HAP-1 (cell line): ENCODE results near the gene SDK1.
A peak's percentile ranks its signal among the peaks of the same experiment; 100 is the strongest.

Experiments
- DNase-seq, 2 experiments: peaks; one replicate each; pipeline ENCODE4 v3.0.0-alpha.2; 2016 to 2020; ENCODE audit warnings: low spot score in 2 of 2
- H3K27me3 ChIP-seq: fragments of 250-450 bp; sonication (Bioruptor Pico); 2 replicates; pipeline ENCODE4 v1.5.1; 2020; ENCODE audit warnings: low read depth, mild to moderate bottlenecking, moderate library complexity
- H3K36me3 ChIP-seq: fragments of 250-450 bp; sonication (Bioruptor Pico); replicated peaks from 2 replicates; pipeline ENCODE4 v1.5.1; 2020; ENCODE audit warnings: mild to moderate bottlenecking
- H3K4me1 ChIP-seq: fragments of 250-450 bp; sonication (Bioruptor Pico); 2 replicates; pipeline ENCODE4 v1.5.1; 2020; ENCODE audit warnings: mild to moderate bottlenecking
- H3K4me3 ChIP-seq: fragments of 250-450 bp; sonication (Bioruptor Pico); 2 replicates; pipeline ENCODE4 v1.5.1; 2020; ENCODE audit warnings: mild to moderate bottlenecking, moderate library complexity
- H3K9me3 ChIP-seq: fragments of 250-450 bp; sonication (Bioruptor Pico); 2 replicates; pipeline ENCODE4 v1.5.1; 2020; ENCODE audit warnings: mild to moderate bottlenecking, moderate library complexity
- in situ Hi-C: fragments of 300-500 bp; cut with MboI; formaldehyde crosslinking; loops from 3 replicates; pipeline ENCODE4 v1.14.3; 2020; ENCODE audit warnings: low sequenced_read_pairs, inconsistent platforms, mixed read lengths

The SDK1 gene

GRCh38 chr7:3892686-3893085, 591.6 kb downstream of the SDK1 start:
- Histone ChIP-seq H3K9me3 (no peaks in the 10 kb centered on the region), H3K36me3 (no peaks in the 10 kb centered on the region), H3K4me3 (no peak overlapping the region), H3K4me1 (no peaks in the 10 kb centered on the region), H3K27me3 (no peaks in the 10 kb centered on the region)
- in situ Hi-C loops: no loop called here
- DNase-seq: no peak

DNA sequence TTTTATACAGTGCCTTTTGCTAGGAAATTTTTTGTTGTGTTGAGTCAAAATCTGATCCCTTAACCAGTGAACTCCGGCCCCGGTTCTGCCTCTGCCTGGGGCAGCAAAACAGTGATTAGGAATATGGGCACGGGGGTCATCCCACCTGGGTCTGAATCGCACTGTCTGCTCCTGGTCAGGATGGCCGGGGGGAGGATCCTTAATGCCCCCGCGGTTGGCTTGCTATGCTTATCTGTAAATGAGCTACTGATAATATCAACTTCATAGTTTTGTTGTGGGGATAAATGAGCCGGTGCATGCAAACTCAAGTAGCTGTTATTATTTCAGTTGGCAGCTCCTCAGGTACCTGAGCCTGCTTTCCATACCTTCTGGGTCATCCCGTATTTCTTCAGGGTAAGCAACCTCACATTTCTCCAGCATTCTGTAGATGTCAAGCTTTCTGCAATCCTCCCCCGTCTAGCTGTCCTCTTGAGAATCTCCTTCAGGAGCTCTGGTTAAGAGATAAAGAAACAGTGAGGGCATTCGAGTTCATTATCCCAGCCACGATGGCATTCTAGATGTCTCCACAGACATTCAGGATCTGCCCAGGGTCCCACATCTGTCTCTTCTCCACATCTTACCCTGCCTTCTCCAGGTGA, 592.2 kb downstream of the SDK1 start:
- Histone ChIP-seq H3K4me1 (no peaks in the 10 kb centered on the region), H3K9me3 (no peaks in the 10 kb centered on the region), H3K27me3 (no peaks in the 10 kb centered on the region), H3K36me3 (no peaks in the 10 kb centered on the region), H3K4me3 (no peak overlapping the region)
- in situ Hi-C loops: no loop called here
- no peak for DNase-seq

DNA sequence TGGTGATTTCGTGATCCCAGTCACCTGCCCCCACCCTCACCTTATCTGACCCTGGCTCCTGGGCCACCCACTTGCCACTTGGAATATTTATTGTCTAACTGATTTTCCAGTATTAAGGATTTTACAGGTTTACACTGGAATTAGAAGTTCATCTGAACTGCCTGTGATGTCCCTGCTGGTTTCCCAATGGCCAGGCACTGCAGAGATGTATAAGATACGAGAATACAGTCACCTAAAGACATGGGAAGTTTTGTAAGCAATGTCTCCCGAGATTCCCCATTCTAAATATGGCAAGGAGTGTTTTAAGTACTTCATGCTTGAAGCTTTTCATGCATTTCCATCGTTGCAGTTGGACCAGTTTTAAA, 592.7 kb downstream of the SDK1 start:
- Histone ChIP-seq H3K9me3 (no peaks in the 10 kb centered on the region), H3K4me3 (no peak overlapping the region), H3K27me3 (no peaks in the 10 kb centered on the region), H3K36me3 (no peaks in the 10 kb centered on the region), H3K4me1 (no peaks in the 10 kb centered on the region)
- in situ Hi-C loops: no loop called here
- DNase-seq: no peak

GRCh38 chr7:3895341-3896116, 594.5 kb downstream of the SDK1 start:
- in situ Hi-C loops: no loop called here
- Histone ChIP-seq H3K4me3 (no peak overlapping the region), H3K27me3 (no peaks in the 10 kb centered on the region), H3K36me3 (no peaks in the 10 kb centered on the region), H3K9me3 (no peaks in the 10 kb centered on the region), H3K4me1 (no peaks in the 10 kb centered on the region)
- DNase-seq: no peak

GRCh38 chr7:3896169-3896765, 595.2 kb downstream of the SDK1 start:
- Histone ChIP-seq H3K4me3 (no peak overlapping the region), H3K36me3 (no peaks in the 10 kb centered on the region), H3K27me3 (no peaks in the 10 kb centered on the region), H3K4me1 (no peaks in the 10 kb centered on the region), H3K9me3 (no peaks in the 10 kb centered on the region)
- in situ Hi-C loops: no loop called here
- DNase-seq: no peak

- H3K9me3 ChIP-seq: no peaks in the 10 kb centered on the region
- in situ Hi-C loops: no loop called here
- DNase-seq: peak; percentile 13 to 40
- no peak overlapping the region for H3K4me3 ChIP-seq
- no peaks in the 10 kb centered on the region for H3K36me3 ChIP-seq
- no peaks in the 10 kb centered on the region for H3K4me1 ChIP-seq
- H3K27me3 ChIP-seq: no peaks in the 10 kb centered on the region
Observed at GRCh38 chr7:3897430-3898372, 596.6 kb downstream of the SDK1 start.

DNA sequence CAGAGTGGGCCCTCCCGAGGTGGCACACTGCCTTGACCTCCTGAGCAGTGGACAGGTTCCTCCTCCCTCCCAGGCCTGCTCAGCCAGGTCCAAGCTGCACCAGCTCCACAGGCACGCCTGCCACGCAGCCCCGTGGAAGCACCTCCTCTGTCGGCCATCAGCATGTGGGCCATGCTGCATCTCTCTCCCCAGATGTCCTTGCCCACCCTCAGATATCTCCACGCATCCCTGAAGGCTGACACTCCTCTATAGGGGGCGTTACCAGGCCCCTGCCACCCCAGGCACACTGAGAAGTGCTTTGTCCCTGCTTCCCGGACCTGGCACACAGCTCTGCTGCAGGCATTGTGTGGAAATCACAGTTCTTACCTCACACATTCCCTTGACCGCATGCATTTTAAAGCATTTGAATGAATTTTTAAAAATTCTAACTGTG, 598.5 kb downstream of the SDK1 start:
- no peaks in the 10 kb centered on the region for H3K9me3 ChIP-seq
- H3K4me3 ChIP-seq: no peak overlapping the region
- DNase-seq: no peak
- no peaks in the 10 kb centered on the region for H3K36me3 ChIP-seq
- in situ Hi-C loops: no loop called here
- no peaks in the 10 kb centered on the region for H3K4me1 ChIP-seq
- no peaks in the 10 kb centered on the region for H3K27me3 ChIP-seq

GRCh38 chr7:3908153-3908552, 607.1 kb downstream of the SDK1 start:
- in situ Hi-C loops: no loop called here
- H3K4me1 ChIP-seq: no peaks in the 10 kb centered on the region; the same call in 1 of the 2 replicates
- no peaks in the 10 kb centered on the region for H3K27me3 ChIP-seq
- no peak overlapping the region for H3K4me3 ChIP-seq
- no peaks in the 10 kb centered on the region for H3K9me3 ChIP-seq
- H3K36me3 ChIP-seq: no peaks in the 10 kb centered on the region
- DNase-seq: no peak

DNA sequence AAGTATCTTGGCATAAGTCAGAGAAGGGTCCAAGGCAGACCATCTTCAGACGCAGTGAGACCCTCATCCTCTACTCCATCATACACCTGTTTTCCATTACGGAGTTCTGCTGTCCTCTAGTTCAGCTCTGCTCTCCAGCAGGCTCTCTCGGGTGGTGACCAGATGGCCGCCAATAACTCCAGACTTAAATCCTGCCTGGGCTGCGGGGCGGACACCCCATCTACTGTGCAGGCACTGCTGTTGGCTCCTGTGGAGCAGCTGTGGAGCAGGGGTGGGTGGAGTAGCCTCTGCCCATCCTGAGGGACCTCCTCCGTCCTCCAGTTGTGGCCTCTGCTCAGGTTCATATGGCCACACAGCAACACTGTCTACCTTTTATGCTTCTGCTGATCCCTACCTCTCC, 608.1 kb downstream of the SDK1 start:
- Histone ChIP-seq H3K36me3 (no peaks in the 10 kb centered on the region), H3K27me3 (no peaks in the 10 kb centered on the region), H3K4me1 (no peaks in the 10 kb centered on the region; the same call in 1 of the 2 replicates), H3K9me3 (no peaks in the 10 kb centered on the region), H3K4me3 (no peak overlapping the region)
- no peak for DNase-seq
- in situ Hi-C loops: no loop called here

GRCh38 chr7:3910054-3910453, 609.0 kb downstream of the SDK1 start:
- Histone ChIP-seq H3K36me3 (no peaks in the 10 kb centered on the region), H3K27me3 (no peaks in the 10 kb centered on the region), H3K4me1 (no peaks in the 10 kb centered on the region; the same call in 1 of the 2 replicates), H3K9me3 (no peaks in the 10 kb centered on the region), H3K4me3 (no peak overlapping the region)
- in situ Hi-C loops: no loop called here
- peak in 1 of 2 experiments; percentile 28 for DNase-seq

- Histone ChIP-seq H3K27me3 (no peaks in the 10 kb centered on the region), H3K36me3 (no peaks in the 10 kb centered on the region), H3K4me3 (no peak overlapping the region), H3K4me1 (no peaks in the 10 kb centered on the region; the same call in 1 of the 2 replicates), H3K9me3 (no peaks in the 10 kb centered on the region)
- in situ Hi-C loops: no loop called here
- DNase-seq: no peak
Observed at GRCh38 chr7:3911685-3912084, 610.6 kb downstream of the SDK1 start.

- DNase-seq: no peak
- H3K4me3 ChIP-seq: no peak overlapping the region
- no peaks in the 10 kb centered on the region for H3K9me3 ChIP-seq
- no peaks in the 10 kb centered on the region; the same call in 1 of the 2 replicates for H3K4me1 ChIP-seq
- no peaks in the 10 kb centered on the region for H3K36me3 ChIP-seq
- in situ Hi-C loops: no loop called here
- H3K27me3 ChIP-seq: no peaks in the 10 kb centered on the region
Observed at GRCh38 chr7:3912291-3912690, 611.2 kb downstream of the SDK1 start.

DNA sequence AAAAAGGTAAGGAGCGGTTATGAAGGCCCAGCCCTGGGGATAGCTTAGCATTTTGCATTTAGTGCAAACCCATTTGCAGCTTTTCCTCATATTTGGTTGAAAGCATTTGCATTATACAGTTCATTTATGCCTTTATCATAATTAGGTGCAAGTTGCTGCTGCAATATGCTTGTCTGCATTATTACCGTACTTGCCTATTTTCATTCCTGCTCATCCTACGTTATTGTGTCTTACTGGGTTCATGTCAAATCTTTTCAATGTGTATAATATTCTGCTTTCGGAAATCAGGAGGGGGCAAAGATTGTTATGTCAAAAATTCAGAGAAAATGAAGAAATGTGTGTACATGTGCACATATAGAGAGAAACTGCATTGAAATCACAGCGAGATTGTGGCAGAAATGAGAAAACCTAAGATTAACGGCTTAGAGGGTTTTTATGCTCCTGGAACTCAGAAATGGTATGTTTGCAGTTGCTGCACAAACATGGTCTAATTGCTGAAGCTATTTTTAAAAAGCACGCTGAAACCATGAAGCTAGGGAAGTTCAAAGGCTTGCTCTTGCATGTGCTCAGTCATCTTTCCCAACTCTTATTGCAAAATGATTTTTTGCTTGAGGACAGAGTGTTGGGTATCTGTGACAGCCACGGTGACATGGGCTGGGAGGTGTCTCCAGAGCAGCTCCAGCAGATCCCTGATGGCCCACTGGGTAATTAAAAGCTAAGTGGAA, 613.2 kb downstream of the SDK1 start:
- no peaks in the 10 kb centered on the region for H3K36me3 ChIP-seq
- H3K27me3 ChIP-seq: no peaks in the 10 kb centered on the region
- in situ Hi-C loops: no loop called here
- H3K4me1 ChIP-seq: no peaks in the 10 kb centered on the region; the same call in 1 of the 2 replicates
- H3K4me3 ChIP-seq: no peak overlapping the region
- no peak for DNase-seq
- H3K9me3 ChIP-seq: no peaks in the 10 kb centered on the region
